Measurements from ENCODE around the gene DMP1. TPM values are rescaled to one million over a fixed set of nuclear protein-coding genes. Genes with fewer than 3 reads are reported as not detected.

The DMP1 gene
- total and polyA plus RNA-seq, 2 of the 13 experiments (the other 11 are each of a cell fraction or from before 2014, with no cell fraction given): not detected

DNA sequence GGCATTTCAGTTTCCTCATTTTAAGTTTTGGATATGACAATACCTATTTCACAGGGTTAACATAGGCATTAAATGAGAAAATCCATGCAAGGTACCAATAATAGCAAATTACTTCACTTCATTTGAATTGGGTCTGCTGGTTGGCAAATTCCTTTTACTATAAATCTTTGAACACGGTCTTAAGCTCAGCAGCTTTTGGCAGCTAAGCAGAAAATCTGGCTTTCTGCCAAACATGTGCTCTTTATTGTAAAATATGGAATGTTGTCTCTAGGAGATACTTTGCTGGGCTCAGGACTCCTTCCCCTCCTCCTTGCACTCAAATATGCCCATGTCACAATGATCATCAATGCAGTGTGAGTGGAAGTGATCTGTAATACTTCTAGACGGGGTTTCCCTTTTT lies 16.8 kb upstream of the DMP1 start:
- ATAC-seq (no peak), DNase-seq (ENCODE audit: low spot score) (no peak), FAIRE-seq (no peak)
- TF ChIP-seq NR2F6 (IDR thresholded peaks at IDR 0.05) (no peak), NR2F6 (CRISPR knock-in tag; IDR thresholded peaks at IDR 0.05) (no peak), KLF9 (CRISPR knock-in tag; IDR thresholded peaks at IDR 0.05; ENCODE audit: low read depth) (no peak), MXD4 (CRISPR knock-in tag; IDR thresholded peaks at IDR 0.05) (no peak), KLF6 (CRISPR knock-in tag; IDR thresholded peaks at IDR 0.05) (no peak), HOXA5 (CRISPR knock-in tag; IDR thresholded peaks at IDR 0.05) (no peak)
- TF ChIP-seq, protein P1, sequence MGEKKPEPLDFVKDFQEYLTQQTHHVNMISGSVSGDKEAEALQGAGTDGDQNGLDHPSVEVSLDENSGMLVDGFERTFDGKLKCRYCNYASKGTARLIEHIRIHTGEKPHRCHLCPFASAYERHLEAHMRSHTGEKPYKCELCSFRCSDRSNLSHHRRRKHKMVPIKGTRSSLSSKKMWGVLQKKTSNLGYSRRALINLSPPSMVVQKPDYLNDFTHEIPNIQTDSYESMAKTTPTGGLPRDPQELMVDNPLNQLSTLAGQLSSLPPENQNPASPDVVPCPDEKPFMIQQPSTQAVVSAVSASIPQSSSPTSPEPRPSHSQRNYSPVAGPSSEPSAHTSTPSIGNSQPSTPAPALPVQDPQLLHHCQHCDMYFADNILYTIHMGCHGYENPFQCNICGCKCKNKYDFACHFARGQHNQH (CRISPR knock-in tag; IDR thresholded peaks at IDR 0.05): no peak
- H3K4me2 ChIP-seq (ENCODE audit: low read depth, low read length): no peak overlapping the region
- no peaks in the 10 kb centered on the region for H3K9me3 ChIP-seq (ENCODE audit: low read length)
- WGBS (ENCODE audit: low lambda C conversion rate): 10% methylated on average over 2 of the region's 2 CpGs
- no peaks in the 10 kb centered on the region for H3K36me3 ChIP-seq (replicated peaks in 1 of 2; ENCODE audit: control insufficient read depth in 1 of 2, insufficient read depth in 2 of 2, low read length in 2 of 2)
- H3K4me3 ChIP-seq (replicated peaks in 1 of 3; ENCODE audit: insufficient read depth in 1 of 3, low read depth in 2 of 3, low read length in 3 of 3): no peak overlapping the region
- POLR2A ChIA-PET: no interaction called here
- CTCF ChIA-PET (ENCODE audit: low intra/inter-chr PET ratio, low total read pairs): no interaction called here
- no TSS peak for BruUV-seq (replicated peaks)
- H3K9ac ChIP-seq (ENCODE audit: insufficient read depth, low read depth, low read length): no peak overlapping the region
- no peak overlapping the region for H2AFZ ChIP-seq (ENCODE audit: low read length)
- H3K4me1 ChIP-seq (ENCODE audit: insufficient read depth, low read length): no peaks in the 10 kb centered on the region
- no peaks in the 10 kb centered on the region for H4K20me1 ChIP-seq (ENCODE audit: insufficient read depth, low read length)
- in situ Hi-C loops (cut with HindIII; ENCODE audit: extremely low pct_ligation_motif_present, low pct_unique_long_range_greater_than_20kb) (no loop called here), intact Hi-C loops (cut with micrococcal nuclease; ENCODE audit: unreplicated experiment) (no loop called here)
- H3K79me2 ChIP-seq (ENCODE audit: insufficient read depth, low read length): no peaks in the 10 kb centered on the region
- H3K27me3 ChIP-seq (ENCODE audit: control insufficient read depth in 1 of 2, insufficient read depth in 2 of 2, low read length in 2 of 2): no peaks in the 10 kb centered on the region
- H3K27ac ChIP-seq (ENCODE audit: extremely low read length, insufficient read depth, low read length): no peak overlapping the region

DNA sequence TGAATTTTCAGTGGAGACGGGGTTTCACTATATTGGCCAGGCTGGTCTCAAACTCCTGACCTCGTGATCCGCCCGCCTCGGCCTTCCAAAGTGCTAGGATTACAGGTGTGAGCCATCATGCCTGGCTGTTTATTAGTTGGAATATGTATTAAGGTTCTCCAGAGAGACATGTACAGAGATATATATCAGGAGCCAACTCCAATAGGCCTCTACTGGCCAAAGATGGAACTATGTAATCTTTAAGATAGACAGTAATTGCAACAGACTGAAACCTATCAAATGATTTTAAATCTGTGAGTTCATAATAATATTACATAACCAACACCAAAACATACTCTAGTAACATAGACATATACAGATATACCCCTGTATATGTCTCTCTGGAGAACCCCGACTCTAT lies 5.8 kb upstream of the DMP1 start:
- Histone ChIP-seq H4K20me1 (ENCODE audit: insufficient read depth, low read length) (no peaks in the 10 kb centered on the region), H3K9ac (ENCODE audit: insufficient read depth, low read depth, low read length) (no peak overlapping the region), H2AFZ (ENCODE audit: low read length) (no peak overlapping the region), H3K27me3 (ENCODE audit: control insufficient read depth in 1 of 2, insufficient read depth in 2 of 2, low read length in 2 of 2) (no peaks in the 10 kb centered on the region), H3K27ac (ENCODE audit: extremely low read length, insufficient read depth, low read length) (no peak overlapping the region), H3K4me2 (ENCODE audit: low read depth, low read length) (no peak overlapping the region), H3K4me3 (replicated peaks in 1 of 3; ENCODE audit: insufficient read depth in 1 of 3, low read depth in 2 of 3, low read length in 3 of 3) (no peak overlapping the region), H3K9me3 (ENCODE audit: low read length) (no peaks in the 10 kb centered on the region), H3K79me2 (ENCODE audit: insufficient read depth, low read length) (no peaks in the 10 kb centered on the region), H3K36me3 (replicated peaks in 1 of 2; ENCODE audit: control insufficient read depth in 1 of 2, insufficient read depth in 2 of 2, low read length in 2 of 2) (no peaks in the 10 kb centered on the region), H3K4me1 (ENCODE audit: insufficient read depth, low read length) (no peaks in the 10 kb centered on the region)
- intact Hi-C loops (cut with micrococcal nuclease; ENCODE audit: unreplicated experiment): no loop called here
- no TSS peak for BruUV-seq (replicated peaks)
- 5% methylated on average over 5 of the region's 6 CpGs for whole genome bisulfite sequencing (ENCODE audit: low lambda C conversion rate)
- ChIA-PET POLR2A (no interaction called here), CTCF (ENCODE audit: low intra/inter-chr PET ratio, low total read pairs) (no interaction called here)
- FAIRE-seq (no peak), ATAC-seq (no peak; the same call in 2 of the 3 replicates), DNase-seq (ENCODE audit: low spot score) (no peak)
- in situ Hi-C loops (cut with HindIII; ENCODE audit: extremely low pct_ligation_motif_present, low pct_unique_long_range_greater_than_20kb): no loop called here
- no peak for TF ChIP-seq MYC (CRISPR knock-in tag; IDR thresholded peaks at IDR 0.05; ENCODE audit: borderline replicate concordance)
- TF ChIP-seq, protein P2, sequence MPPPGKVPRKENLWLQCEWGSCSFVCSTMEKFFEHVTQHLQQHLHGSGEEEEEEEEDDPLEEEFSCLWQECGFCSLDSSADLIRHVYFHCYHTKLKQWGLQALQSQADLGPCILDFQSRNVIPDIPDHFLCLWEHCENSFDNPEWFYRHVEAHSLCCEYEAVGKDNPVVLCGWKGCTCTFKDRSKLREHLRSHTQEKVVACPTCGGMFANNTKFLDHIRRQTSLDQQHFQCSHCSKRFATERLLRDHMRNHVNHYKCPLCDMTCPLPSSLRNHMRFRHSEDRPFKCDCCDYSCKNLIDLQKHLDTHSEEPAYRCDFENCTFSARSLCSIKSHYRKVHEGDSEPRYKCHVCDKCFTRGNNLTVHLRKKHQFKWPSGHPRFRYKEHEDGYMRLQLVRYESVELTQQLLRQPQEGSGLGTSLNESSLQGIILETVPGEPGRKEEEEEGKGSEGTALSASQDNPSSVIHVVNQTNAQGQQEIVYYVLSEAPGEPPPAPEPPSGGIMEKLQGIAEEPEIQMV (CRISPR knock-in tag; IDR thresholded peaks at IDR 0.05; ENCODE audit: low read depth): no peak
- TF ChIP-seq NONO (IDR thresholded peaks at IDR 0.05): no peak
- no peak for TF ChIP-seq NONO (CRISPR knock-in tag; conservative IDR thresholded peaks at IDR 0.05)
- TF ChIP-seq, protein P3, sequence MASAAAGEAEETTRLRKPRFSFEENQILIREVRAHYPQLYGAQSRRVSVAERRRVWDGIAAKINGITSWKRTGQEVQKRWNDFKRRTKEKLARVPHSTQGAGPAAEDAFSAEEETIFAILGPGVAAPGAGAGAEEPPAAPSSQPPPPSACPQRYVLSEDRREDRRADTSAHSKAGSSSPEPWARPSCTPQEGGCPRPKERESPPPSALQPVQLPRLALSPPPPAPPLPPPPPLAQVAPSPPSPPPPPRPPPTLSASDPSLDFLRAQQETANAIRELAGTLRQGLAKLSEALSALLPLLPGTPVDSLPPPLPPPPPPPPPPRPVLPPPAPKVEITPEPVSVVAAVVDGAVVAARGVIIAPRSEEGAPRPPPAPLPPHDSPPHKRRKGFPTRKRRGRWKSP (CRISPR knock-in tag; IDR thresholded peaks at IDR 0.05): no peak
- TF ChIP-seq NR2F6 (IDR thresholded peaks at IDR 0.05): no peak
- TF ChIP-seq NR2F6 (CRISPR knock-in tag; IDR thresholded peaks at IDR 0.05): no peak
- TF ChIP-seq IRF2 (CRISPR knock-in tag; IDR thresholded peaks at IDR 0.05): no peak
- TF ChIP-seq PCBP2 (optimal IDR thresholded peaks at IDR 0.05; ENCODE audit: low read depth, low read length, poor library complexity, severe bottlenecking): no peak
- no peak for TF ChIP-seq ZNF12 (CRISPR knock-in tag; IDR thresholded peaks at IDR 0.05)
- TF ChIP-seq DPF2 (CRISPR knock-in tag; IDR thresholded peaks at IDR 0.05; ENCODE audit: borderline replicate concordance, low read depth): no peak
- TF ChIP-seq HDAC1 (CRISPR knock-in tag; IDR thresholded peaks at IDR 0.05): no peak
